Ovary (tissue), 9 donors: ENCODE data around the gene CPEB2. TPM values are rescaled to one million over a fixed set of nuclear protein-coding genes. Genes with fewer than 3 reads are reported as not detected.

Experiments used
- DNase-seq, 5 donors: peaks; one replicate each; pipeline ENCODE4 v3.0.0-alpha.2; 2019 to 2020
- H3K27ac ChIP-seq, 2 donors: fragments of 200-600 bp; one replicate each; pipeline versions ENCODE4 v1.5.1 to v1.8.0; 2019 to 2022
- H3K27me3 ChIP-seq: fragments of 200-600 bp; one replicate; pipeline ENCODE4 v1.8.0; 2022
- H3K36me3 ChIP-seq: fragments of 200-600 bp; sonication (generic); one replicate; pipeline ENCODE4 v1.5.1; 2019
- H3K4me1 ChIP-seq: one replicate; pipeline ENCODE4 v1.8.1; 2013; ENCODE audit warnings: mild to moderate bottlenecking, moderate library complexity; ENCODE audit not compliant: insufficient read depth
- H3K4me3 ChIP-seq: fragments of 200-600 bp; sonication (generic); one replicate; pipeline ENCODE4 v1.5.1; 2017
- H3K9me3 ChIP-seq, 2 donors: fragments of 200-600 bp in 1 of 2; sonication (generic) in 1 of 2; one replicate each; pipeline versions ENCODE4 v1.5.1 to v1.8.1; 2013 to 2019; ENCODE audit warnings: mild to moderate bottlenecking in 1 of 2, moderate library complexity in 1 of 2
- EP300 ChIP-seq: sonication (generic); formaldehyde crosslinking; IDR thresholded peaks from one replicate; pipeline ENCODE4 v1.6.1; 2017; ENCODE audit warnings: antibody characterized with exemption
- POLR2A ChIP-seq: fragments of 450-650 bp; IDR thresholded peaks from one replicate; pipeline ENCODE4 v1.6.1; 2017; ENCODE audit warnings: antibody characterized with exemption, mild to moderate bottlenecking, moderate library complexity
- WGBS, 3 donors: extraction: QIAGEN DNeasy Blood & Tissue Kit in 1 of 3; methylation state at CpG; one replicate each; pipeline versions ENCODE4 v1.1.5 to v1.1.7; 2013 to 2017; 5-methylcytosine and 5-hydroxymethylcytosine counted together
- intact Hi-C, 4 donors: fragments of 100-400 bp; cut with DNase I; formaldehyde crosslinking; loops; one replicate each; pipeline versions ENCODE4 v1.11.0 to v1.15.1; 2022 to 2023
- polyA plus RNA-seq, 2 donors: library from polyadenylated mRNA; stranded (reverse); fragments of 200-250 nt in 1 of 2; fragments of 350-450 nt in 1 of 2; fragmentation: Illumina TruSeq in 1 of 2; extraction: RNeasy Lipid Tissue Mini Kit (QIAGEN cat#74804) in 1 of 2; gene quantifications; one replicate each; pipeline ENCODE4 v1.2.3, GENCODE V29; 2013 to 2014
- total RNA-seq, 7 donors: library from RNA; depleted of rRNA in 2 of 7; stranded (reverse); fragments of >200 nt in 2 of 7; fragmentation: NEBNext Ultra II Directional in 3 of 7; extraction: Animal tissue kit (Norgen Biotek cat#: 25700) in 3 of 7; gene quantifications; one replicate each; pipeline versions ENCODE4 v1.1.0 to v1.2.4, GENCODE V29; 2016 to 2023
- TF ChIP-seq, protein P1 (sequence below), 3 donors: fragments of 450-650 bp in 2 of 3; fragments of 200-600 bp in 1 of 3; IDR thresholded peaks; one replicate each; pipeline versions ENCODE4 v1.5.1 to v1.8.0; 2016 to 2022; ENCODE audit warnings: antibody characterized with exemption in 3 of 3, mild to moderate bottlenecking in 1 of 3
- donor health status: DM: no; HTN: no; CAD: no; lungs with moderate emphysema.
- donor health status: DM: no; HTN: no; CAD: no.
- donor health status: Bipolar disorder and iron deficiency.
- donor health status: DM: yes; HTN: yes; CAD: no.
- donor health status: DM: no; HTN: no; CAD: no.
- donor health status: DM: yes; HTN: yes; CAD: no.

Gene CPEB2
- total and polyA plus RNA-seq, 9 donors: 4.4 to 18.6 (median 14.5) TPM

DNA sequence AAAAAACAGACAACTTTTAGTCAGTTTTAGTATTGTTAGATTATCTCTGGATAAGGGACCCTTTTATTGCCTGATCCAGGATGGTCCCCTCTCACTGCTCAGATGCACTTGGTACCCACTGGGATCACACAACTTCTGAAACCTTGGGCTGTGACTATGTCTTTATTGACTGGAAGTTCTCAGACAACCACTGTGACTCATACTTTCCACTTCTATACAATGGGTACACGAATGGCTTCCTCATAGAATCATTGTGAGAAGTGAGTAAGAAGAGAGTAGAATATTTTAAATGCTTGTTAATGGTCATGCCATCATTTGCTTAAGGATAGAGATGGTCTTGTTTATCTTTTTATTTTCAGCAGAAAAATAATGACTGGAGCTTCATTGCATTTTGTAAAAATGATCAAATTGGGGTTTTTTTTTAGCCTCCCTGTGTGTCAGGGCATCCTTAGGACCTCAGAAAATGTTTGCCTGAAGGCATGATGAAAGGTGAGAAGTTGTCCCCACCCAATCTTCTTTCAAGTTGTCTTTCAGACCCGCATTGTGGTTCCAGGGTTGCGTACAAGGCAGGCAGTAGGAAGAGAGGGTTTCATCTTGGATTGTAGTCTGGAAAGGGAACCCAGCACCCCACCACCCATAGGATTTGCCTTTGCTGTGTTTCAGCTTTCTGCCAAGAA lies 115.1 kb downstream of the CPEB2 start:
- WGBS, 3 donors: 81 to 90% (median 87%) methylated on average over 3 of the region's 3 CpGs
- TF ChIP-seq POLR2A: no peak
- TF ChIP-seq, protein P1, sequence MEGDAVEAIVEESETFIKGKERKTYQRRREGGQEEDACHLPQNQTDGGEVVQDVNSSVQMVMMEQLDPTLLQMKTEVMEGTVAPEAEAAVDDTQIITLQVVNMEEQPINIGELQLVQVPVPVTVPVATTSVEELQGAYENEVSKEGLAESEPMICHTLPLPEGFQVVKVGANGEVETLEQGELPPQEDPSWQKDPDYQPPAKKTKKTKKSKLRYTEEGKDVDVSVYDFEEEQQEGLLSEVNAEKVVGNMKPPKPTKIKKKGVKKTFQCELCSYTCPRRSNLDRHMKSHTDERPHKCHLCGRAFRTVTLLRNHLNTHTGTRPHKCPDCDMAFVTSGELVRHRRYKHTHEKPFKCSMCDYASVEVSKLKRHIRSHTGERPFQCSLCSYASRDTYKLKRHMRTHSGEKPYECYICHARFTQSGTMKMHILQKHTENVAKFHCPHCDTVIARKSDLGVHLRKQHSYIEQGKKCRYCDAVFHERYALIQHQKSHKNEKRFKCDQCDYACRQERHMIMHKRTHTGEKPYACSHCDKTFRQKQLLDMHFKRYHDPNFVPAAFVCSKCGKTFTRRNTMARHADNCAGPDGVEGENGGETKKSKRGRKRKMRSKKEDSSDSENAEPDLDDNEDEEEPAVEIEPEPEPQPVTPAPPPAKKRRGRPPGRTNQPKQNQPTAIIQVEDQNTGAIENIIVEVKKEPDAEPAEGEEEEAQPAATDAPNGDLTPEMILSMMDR (IDR thresholded peaks at IDR 0.05): no peak
- no peak for TF ChIP-seq EP300
- H3K9me3 ChIP-seq: no peaks in the 10 kb centered on the region

DNA sequence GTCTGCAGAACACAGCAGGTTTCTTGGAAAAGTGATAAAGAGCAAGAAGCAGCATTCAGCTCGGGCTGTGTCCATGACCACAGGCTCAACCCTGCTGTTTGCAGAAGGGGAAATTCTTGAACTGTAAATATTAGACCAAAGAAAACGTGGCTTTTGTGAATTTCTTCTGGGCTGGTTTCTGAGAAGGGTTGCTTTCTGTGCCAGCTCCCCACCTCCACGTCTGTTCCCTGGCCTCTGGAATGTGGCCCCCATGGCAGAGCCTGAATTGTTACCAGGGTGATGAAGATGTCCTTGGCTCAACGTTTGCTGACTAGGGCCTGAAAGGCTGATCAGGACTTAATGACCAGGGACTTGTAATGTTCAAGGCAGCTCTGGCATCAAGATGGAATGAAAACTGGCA lies 116.0 kb downstream of the CPEB2 start:
- H3K4me3 ChIP-seq: no peak overlapping the region
- H3K36me3 ChIP-seq: no peaks in the 10 kb centered on the region
- no peaks in the 10 kb centered on the region for H3K9me3 ChIP-seq
- TF ChIP-seq POLR2A: no peak
- no peak for TF ChIP-seq EP300
- TF ChIP-seq, protein P1 (IDR thresholded peaks at IDR 0.05): no peak
- peak in 3 of 5 donors; percentile 21 to 38 (median 37) for DNase-seq
- H3K4me1 ChIP-seq: peaks cover 3% of the 10 kb centered on the region
- intact Hi-C loops: no loop called here
- WGBS, 3 donors: 2 to 14% (median 3%) methylated on average over 4 of the region's 4 CpGs
- no peaks in the 10 kb centered on the region for H3K27me3 ChIP-seq
- peak overlapping the region in 1 of 2 donors; percentile 51 for H3K27ac ChIP-seq

More for the DNA sequence above, 115.1 kb downstream of the CPEB2 start:
- Histone ChIP-seq H3K4me1 (peaks cover 3% of the 10 kb centered on the region), H3K27me3 (no peaks in the 10 kb centered on the region), H3K4me3 (no peak overlapping the region), H3K27ac (peak overlapping the region in 1 of 2 donors; percentile 51), H3K36me3 (no peaks in the 10 kb centered on the region)
- intact Hi-C loops: no loop called here
- no peak for DNase-seq
